Endothelial cell of umbilical vein (primary cell): ENCODE results near the gene DHRS4. TPM values are rescaled to one million over a fixed set of nuclear protein-coding genes. Genes with fewer than 3 reads are reported as not detected.

ENCODE experiments used
- BruUV-seq: library from RNA; stranded (reverse); fragments of 400-500 nt; replicated peaks from 2 replicates; lab custom pipeline; 2021; lab: Mats Ljungman, UMichigan
- CTCF ChIA-PET: fragments of 300-600, 350-600 bp; sonication (Branson Sonifier 250); formaldehyde crosslinking; loops from one replicate; lab custom pipeline; 2021; ENCODE audit warnings: antibody characterized with exemption, inconsistent platforms; lab: Charles Lee
- POLR2A ChIA-PET: fragments of 300-600, 350-600 bp; sonication (Branson Sonifier 250); formaldehyde crosslinking; loops from one replicate; lab custom pipeline; 2021; ENCODE audit warnings: antibody characterized with exemption, inconsistent platforms; lab: Charles Lee
- DNase-seq: peaks from one replicate; pipeline ENCODE4 v3.0.0-alpha.2; 2011; ENCODE audit warnings: low read depth, low spot score
- FAIRE-seq: peaks from 2 replicates; lab custom pipeline; 2011; peaks lifted over from hg19 to GRCh38; lab: Jason Lieb, UNC
- H2AFZ ChIP-seq: 2 replicates; pipeline ENCODE4 v1.6.0; 2012; ENCODE audit warnings: low read depth, low read length, control low read depth, inconsistent platforms
- H3K27ac ChIP-seq: 2 replicates; pipeline ENCODE4 v1.5.1; 2011; ENCODE audit warnings: low read depth, mild to moderate bottlenecking, control low read depth, low read length, moderate library complexity; ENCODE audit not compliant: insufficient read depth
- H3K27me3 ChIP-seq, 2 experiments: 2 replicates each; pipeline versions ENCODE4 v1.6.0 to v1.6.1; 2011; ENCODE audit warnings: low read length in 2 of 2, mixed read lengths in 1 of 2; ENCODE audit not compliant: control insufficient read depth in 2 of 2, insufficient read depth in 2 of 2
- H3K36me3 ChIP-seq, 2 experiments: 2 replicates in 1 of 2; 3 replicates in 1 of 2; pipeline ENCODE4 v1.5.1; 2011; ENCODE audit warnings: low read length in 2 of 2, mild to moderate bottlenecking in 1 of 2, moderate library complexity in 1 of 2; ENCODE audit not compliant: control insufficient read depth in 2 of 2, insufficient read depth in 2 of 2; ENCODE audit errors: extremely low read depth in 1 of 2
- H3K4me1 ChIP-seq: 3 replicates; pipeline ENCODE4 v1.5.1; 2011; ENCODE audit warnings: mild to moderate bottlenecking, low read length; ENCODE audit not compliant: control insufficient read depth, insufficient read depth; ENCODE audit errors: extremely low read depth
- H3K4me2 ChIP-seq: 2 replicates; pipeline ENCODE4 v1.6.1; 2011; ENCODE audit warnings: low read length, control low read depth, mixed read lengths; ENCODE audit not compliant: insufficient read depth
- H3K4me3 ChIP-seq, 3 experiments: fragments of 200-600 bp in 1 of 3; sonication (generic), shearing (Covaris generic) in 1 of 3; replicated peaks in 1 of 3; 2 replicates each; pipeline ENCODE4 v1.5.1; 2011 to 2016; ENCODE audit warnings: control low read depth in 3 of 3, low read length in 3 of 3, mild to moderate bottlenecking in 2 of 3, inconsistent platforms in 1 of 3, low read depth in 1 of 3, moderate library complexity in 1 of 3; ENCODE audit not compliant: insufficient read depth in 1 of 3
- H3K79me2 ChIP-seq: 2 replicates; pipeline ENCODE4 v1.6.0; 2012; ENCODE audit warnings: low read length, inconsistent platforms; ENCODE audit not compliant: control insufficient read depth, insufficient read depth
- H3K9ac ChIP-seq: replicated peaks from 2 replicates; pipeline ENCODE3; 2011; ENCODE audit warnings: low read length, control low read depth; ENCODE audit not compliant: insufficient read depth; ENCODE audit errors: extremely low read depth
- H3K9me1 ChIP-seq: replicated peaks from 3 replicates; pipeline ENCODE4 v1.6.0; 2011; ENCODE audit warnings: mild to moderate bottlenecking, low read length; ENCODE audit not compliant: control insufficient read depth, insufficient read depth; ENCODE audit errors: extremely low read depth
- H3K9me3 ChIP-seq: replicated peaks from 2 replicates; pipeline ENCODE4 v1.5.1; 2012; ENCODE audit warnings: low read length, inconsistent platforms; ENCODE audit not compliant: control insufficient read depth, insufficient read depth
- H4K20me1 ChIP-seq: replicated peaks from 2 replicates; pipeline ENCODE3; 2011; ENCODE audit warnings: mild to moderate bottlenecking, low read length; ENCODE audit not compliant: control insufficient read depth, insufficient read depth; ENCODE audit errors: extremely low read depth
- FOS ChIP-seq: IDR thresholded peaks from 2 replicates; pipeline ENCODE4 v1.6.1; 2011; ENCODE audit warnings: mild to moderate bottlenecking, low read length, moderate library complexity, borderline replicate concordance; ENCODE audit not compliant: insufficient read depth
- GATA2 ChIP-seq: IDR thresholded peaks from 2 replicates; pipeline ENCODE4 v1.7.0; 2011; ENCODE audit warnings: low read depth, mild to moderate bottlenecking, moderate library complexity, mixed read lengths, low read length; ENCODE audit not compliant: insufficient read length, insufficient read depth
- MYC ChIP-seq: IDR thresholded peaks from one replicate; pipeline ENCODE4 v1.6.1; 2011; ENCODE audit warnings: mild to moderate bottlenecking, low read depth, low read length
- POLR2A ChIP-seq: IDR thresholded peaks from 2 replicates; pipeline ENCODE4 v1.6.1; 2012; ENCODE audit warnings: low read depth, mild to moderate bottlenecking, control low read depth, low read length
- POLR2AphosphoS5 ChIP-seq: IDR thresholded peaks from 2 replicates; pipeline ENCODE4 v1.6.1; 2012; ENCODE audit warnings: low read depth, mild to moderate bottlenecking, control low read depth, low read length, moderate library complexity; ENCODE audit not compliant: insufficient read depth
- dilution Hi-C: fragments of 300-500 bp; cut with MboI; formaldehyde crosslinking; loops from one replicate; pipeline ENCODE4 v1.15.0; 2019; ENCODE audit warnings: low sequenced_read_pairs; ENCODE audit not compliant: extremely low pct_ligation_motif_present
- intact Hi-C: fragments of 100-400 bp; cut with micrococcal nuclease; formaldehyde crosslinking; loops from one replicate; pipeline ENCODE4 v1.10.0; 2022
- polyA plus RNA-seq, 4 experiments: library from polyadenylated mRNA; depleted of rRNA in 3 of 4; stranded (reverse) in 3 of 4; unstranded in 1 of 4; fragments of >200 nt; gene quantifications; 2 replicates each; pipeline versions ENCODE4 v1.2.1 to v1.2.3, GENCODE V29; 2011 to 2012; ENCODE audit warnings: missing spikeins in 1 of 4
- total RNA-seq: library from RNA; stranded (reverse); gene quantifications from 2 replicates; pipeline ENCODE4 v1.2.3, GENCODE V29; 2021
- TF ChIP-seq, protein P1 (sequence below), 2 donors: IDR thresholded peaks; 1 replicate in 1 of 2; 2 replicates in 1 of 2; pipeline ENCODE4 v1.5.1; 2011; ENCODE audit warnings: low read length in 2 of 2, mild to moderate bottlenecking in 2 of 2, moderate library complexity in 2 of 2, control low read depth in 1 of 2, inconsistent platforms in 1 of 2, low read depth in 1 of 2; ENCODE audit not compliant: insufficient read depth in 1 of 2; ENCODE audit errors: extremely low read depth in 1 of 2
- TF ChIP-seq, protein P2 (sequence below): IDR thresholded peaks from 2 replicates; pipeline ENCODE4 v1.6.1; 2011; ENCODE audit not compliant: insufficient read depth, insufficient read length

The DHRS4 gene
- total and polyA plus RNA-seq, 2 donors (not counting 3 experiments of a cell fraction or from before 2014, with no cell fraction given): 19.2 to 32.0 TPM

- no peaks in the 10 kb centered on the region for H3K4me1 ChIP-seq
- CTCF ChIA-PET: no interaction called here
- H2AFZ ChIP-seq: no peak overlapping the region
- no peak overlapping the region for H3K27ac ChIP-seq
- no peak for FAIRE-seq
- no peak overlapping the region for H3K9ac ChIP-seq
- dilution Hi-C loops (no loop called here), intact Hi-C loops (no loop called here)
- H3K79me2 ChIP-seq: no peaks in the 10 kb centered on the region
- no peak for TF ChIP-seq GATA2
- TF ChIP-seq FOS: no peak
- no peak for TF ChIP-seq POLR2A
- TF ChIP-seq, protein P1, sequence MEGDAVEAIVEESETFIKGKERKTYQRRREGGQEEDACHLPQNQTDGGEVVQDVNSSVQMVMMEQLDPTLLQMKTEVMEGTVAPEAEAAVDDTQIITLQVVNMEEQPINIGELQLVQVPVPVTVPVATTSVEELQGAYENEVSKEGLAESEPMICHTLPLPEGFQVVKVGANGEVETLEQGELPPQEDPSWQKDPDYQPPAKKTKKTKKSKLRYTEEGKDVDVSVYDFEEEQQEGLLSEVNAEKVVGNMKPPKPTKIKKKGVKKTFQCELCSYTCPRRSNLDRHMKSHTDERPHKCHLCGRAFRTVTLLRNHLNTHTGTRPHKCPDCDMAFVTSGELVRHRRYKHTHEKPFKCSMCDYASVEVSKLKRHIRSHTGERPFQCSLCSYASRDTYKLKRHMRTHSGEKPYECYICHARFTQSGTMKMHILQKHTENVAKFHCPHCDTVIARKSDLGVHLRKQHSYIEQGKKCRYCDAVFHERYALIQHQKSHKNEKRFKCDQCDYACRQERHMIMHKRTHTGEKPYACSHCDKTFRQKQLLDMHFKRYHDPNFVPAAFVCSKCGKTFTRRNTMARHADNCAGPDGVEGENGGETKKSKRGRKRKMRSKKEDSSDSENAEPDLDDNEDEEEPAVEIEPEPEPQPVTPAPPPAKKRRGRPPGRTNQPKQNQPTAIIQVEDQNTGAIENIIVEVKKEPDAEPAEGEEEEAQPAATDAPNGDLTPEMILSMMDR (IDR thresholded peaks at IDR 0.05; ENCODE audit: extremely low read depth in 1 of 2, insufficient read depth in 1 of 2, low read depth in 1 of 2, low read length in 2 of 2): no peak
- TF ChIP-seq, protein P2, sequence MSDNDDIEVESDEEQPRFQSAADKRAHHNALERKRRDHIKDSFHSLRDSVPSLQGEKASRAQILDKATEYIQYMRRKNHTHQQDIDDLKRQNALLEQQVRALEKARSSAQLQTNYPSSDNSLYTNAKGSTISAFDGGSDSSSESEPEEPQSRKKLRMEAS: no peak
- no peak for TF ChIP-seq POLR2AphosphoS5
- no peak for TF ChIP-seq MYC
- POLR2A ChIA-PET: interaction anchor here (0.7 kb wide), 1 partner anchor 9 kb away, joined by 3 read pairs; no protein-coding TSS in a partner anchor
- no peaks in the 10 kb centered on the region for H3K36me3 ChIP-seq
- H3K9me3 ChIP-seq: no peaks in the 10 kb centered on the region
- no peaks in the 10 kb centered on the region for H3K9me1 ChIP-seq
- H3K4me3 ChIP-seq: no peak overlapping the region
- H3K27me3 ChIP-seq: no peaks in the 10 kb centered on the region
- no peaks in the 10 kb centered on the region for H4K20me1 ChIP-seq
- no peak overlapping the region for H3K4me2 ChIP-seq
- BruUV-seq: no TSS peak
- DNase-seq: no peak
These were observed 17.3 kb upstream of the DHRS4 start for GRCh38 chr14:23936084-23936829.
